Hepatocyte (in vitro differentiated cells): Measurements from ENCODE around the gene PCSK6.

Source experiments
- EZH2 ChIP-seq: fragments of 200-600 bp; sonication (generic); IDR thresholded peaks from 2 replicates; pipeline ENCODE4 v1.6.1; 2016; ENCODE audit warnings: antibody characterized with exemption, mild to moderate bottlenecking, borderline replicate concordance
- EZH2phosphoT487 ChIP-seq: fragments of 200-600 bp; sonication (generic); IDR thresholded peaks from one replicate; pipeline ENCODE4 v1.6.1; 2018; ENCODE audit warnings: antibody characterized with exemption, mild to moderate bottlenecking, low read depth, moderate library complexity; ENCODE audit not compliant: unreplicated experiment, severe bottlenecking
- TF ChIP-seq, protein P1 (sequence below): fragments of 200-600 bp; sonication (generic); IDR thresholded peaks from 2 replicates; pipeline ENCODE4 v1.5.1; 2016; ENCODE audit warnings: antibody characterized with exemption, mild to moderate bottlenecking; ENCODE audit not compliant: poor library complexity

DNA sequence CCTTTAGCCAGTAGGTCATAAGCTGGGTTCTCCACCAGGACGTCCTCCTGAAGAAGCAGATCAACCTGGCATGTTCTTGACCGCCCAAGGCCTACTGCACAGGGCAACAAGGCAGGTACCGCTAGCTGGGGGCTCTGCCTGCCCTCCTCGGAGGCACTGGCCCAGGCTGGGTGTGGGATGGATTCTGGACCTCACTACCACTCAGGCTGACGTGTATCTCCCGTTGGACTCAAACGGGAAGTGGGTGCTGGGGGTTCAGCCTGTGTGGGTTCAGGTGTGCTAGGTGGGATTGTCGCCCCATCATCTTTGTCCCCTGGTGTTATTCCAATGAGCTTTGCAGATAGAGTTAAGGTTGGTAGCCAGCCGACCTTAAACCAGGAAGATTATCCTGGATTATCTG is 99.4 kb downstream of the PCSK6 start:
- TF ChIP-seq, protein P1, sequence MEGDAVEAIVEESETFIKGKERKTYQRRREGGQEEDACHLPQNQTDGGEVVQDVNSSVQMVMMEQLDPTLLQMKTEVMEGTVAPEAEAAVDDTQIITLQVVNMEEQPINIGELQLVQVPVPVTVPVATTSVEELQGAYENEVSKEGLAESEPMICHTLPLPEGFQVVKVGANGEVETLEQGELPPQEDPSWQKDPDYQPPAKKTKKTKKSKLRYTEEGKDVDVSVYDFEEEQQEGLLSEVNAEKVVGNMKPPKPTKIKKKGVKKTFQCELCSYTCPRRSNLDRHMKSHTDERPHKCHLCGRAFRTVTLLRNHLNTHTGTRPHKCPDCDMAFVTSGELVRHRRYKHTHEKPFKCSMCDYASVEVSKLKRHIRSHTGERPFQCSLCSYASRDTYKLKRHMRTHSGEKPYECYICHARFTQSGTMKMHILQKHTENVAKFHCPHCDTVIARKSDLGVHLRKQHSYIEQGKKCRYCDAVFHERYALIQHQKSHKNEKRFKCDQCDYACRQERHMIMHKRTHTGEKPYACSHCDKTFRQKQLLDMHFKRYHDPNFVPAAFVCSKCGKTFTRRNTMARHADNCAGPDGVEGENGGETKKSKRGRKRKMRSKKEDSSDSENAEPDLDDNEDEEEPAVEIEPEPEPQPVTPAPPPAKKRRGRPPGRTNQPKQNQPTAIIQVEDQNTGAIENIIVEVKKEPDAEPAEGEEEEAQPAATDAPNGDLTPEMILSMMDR: no peak
- TF ChIP-seq EZH2: no peak
- no peak for TF ChIP-seq EZH2phosphoT487
